Lower leg skin (tissue), 4 donors: ENCODE measurements around the gene ACR. TPM values are rescaled to one million over a fixed set of nuclear protein-coding genes. Genes with fewer than 3 reads are reported as not detected.

Experiments
- DNase-seq, 2 donors: peaks; one replicate each; pipeline ENCODE4 v3.0.0-alpha.2; 2019; ENCODE audit warnings: low spot score in 2 of 2
- H3K4me3 ChIP-seq: fragments of 200-600 bp; sonication (generic); 2 replicates; pipeline ENCODE4 v1.5.1; 2017; ENCODE audit warnings: mild to moderate bottlenecking, low read depth; ENCODE audit not compliant: poor library complexity, severe bottlenecking
- CTCF ChIP-seq, 3 donors: fragments of 450-650 bp; IDR thresholded peaks; one replicate each; pipeline ENCODE4 v1.5.1; 2016; ENCODE audit warnings: antibody characterized with exemption in 3 of 3, mild to moderate bottlenecking in 3 of 3, moderate library complexity in 2 of 3
- POLR2A ChIP-seq, 2 donors: fragments of 450-650 bp; IDR thresholded peaks; one replicate each; pipeline ENCODE4 v1.6.1; 2016 to 2017; ENCODE audit warnings: antibody characterized with exemption in 2 of 2, mild to moderate bottlenecking in 1 of 2, moderate library complexity in 1 of 2
- WGBS, 2 donors: methylation state at CpG; one replicate each; pipeline ENCODE4 v1.1.5; 2018; 5-methylcytosine and 5-hydroxymethylcytosine counted together
- intact Hi-C: fragments of 100-400 bp; cut with DNase I; formaldehyde crosslinking; loops from one replicate; pipeline ENCODE4 v1.15.0; 2023; ENCODE audit warnings: low total_unique reads
- total RNA-seq, 4 donors: library from RNA; depleted of rRNA; stranded (reverse); fragments of >200 nt; gene quantifications; one replicate each; pipeline ENCODE4 v1.1.0, GENCODE V29; 2016

Gene ACR
- total RNA-seq, 4 donors from 2014 or later = 0.65 to 0.97 TPM; not detected in 2

DNA sequence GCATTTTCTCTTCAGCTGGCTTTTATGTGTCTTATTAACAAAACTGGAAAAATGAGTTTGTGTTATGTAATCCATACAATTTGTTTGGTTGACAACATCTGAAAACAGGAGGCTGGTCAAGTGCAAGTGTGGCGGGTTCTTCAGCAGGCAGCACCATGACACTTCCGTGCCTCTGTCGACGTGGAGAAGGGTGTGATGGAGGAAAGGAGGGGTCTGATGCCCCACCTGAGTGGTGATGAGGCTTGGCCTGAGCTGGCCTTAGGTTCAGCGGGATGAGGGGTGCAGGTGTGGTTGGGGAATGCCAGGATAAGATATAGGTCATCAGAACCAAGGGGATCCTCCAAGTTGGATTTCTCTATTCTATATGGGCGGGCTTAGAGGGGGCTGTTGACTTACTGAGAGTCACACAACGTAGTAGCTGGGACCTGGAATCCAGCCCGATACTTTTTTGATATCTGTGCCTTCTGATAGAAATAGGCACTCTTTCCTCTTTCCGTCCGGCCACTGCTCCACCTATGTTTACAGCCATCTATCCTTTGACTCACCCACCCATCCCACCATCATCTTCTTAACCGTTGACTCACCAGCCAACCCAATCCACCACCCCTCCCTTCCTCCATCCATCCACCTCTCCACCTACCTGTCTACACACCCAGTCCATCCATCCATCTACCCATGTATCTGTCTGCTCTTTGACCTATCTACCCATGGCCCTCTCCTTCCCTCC lies 36.4 kb upstream of the ACR start:
- WGBS, 2 donors = 85 to 88% methylated on average over 11 of the region's 11 CpGs
- DNase-seq = peak in 1 of 2 donors; percentile 75
- intact Hi-C loops = no loop called here
- no peak overlapping the region for H3K4me3 ChIP-seq
- TF ChIP-seq POLR2A (IDR thresholded peaks at IDR 0.05) = no peak
- TF ChIP-seq CTCF (IDR thresholded peaks at IDR 0.05) = no peak

GRCh38 chr22:50702261-50702671 lies 35.7 kb upstream of the ACR start:
- WGBS, 2 donors = 79 to 84% methylated on average over 7 of the region's 7 CpGs
- no peak overlapping the region for H3K4me3 ChIP-seq
- intact Hi-C loops = no loop called here
- no peak for TF ChIP-seq CTCF (IDR thresholded peaks at IDR 0.05)
- no peak for TF ChIP-seq POLR2A (IDR thresholded peaks at IDR 0.05)
- no peak for DNase-seq

GRCh38 chr22:50702821-50703725 lies 34.9 kb upstream of the ACR start:
- TF ChIP-seq POLR2A (IDR thresholded peaks at IDR 0.05) (no peak), CTCF (IDR thresholded peaks at IDR 0.05) (no peak)
- 84 to 85% methylated on average over 20 of the region's 20 CpGs for WGBS, 2 donors
- intact Hi-C loops = no loop called here
- no peak overlapping the region for H3K4me3 ChIP-seq
- DNase-seq = peak in 1 of 2 donors; percentile 78

GRCh38 chr22:50703726-50704509 lies 34.1 kb upstream of the ACR start:
- peak in 1 of 2 donors; percentile 80 for DNase-seq
- H3K4me3 ChIP-seq = no peak overlapping the region
- TF ChIP-seq CTCF (IDR thresholded peaks at IDR 0.05) (no peak), POLR2A (IDR thresholded peaks at IDR 0.05) (no peak)
- intact Hi-C loops = no loop called here
- 88 to 94% methylated on average over 36 of the region's 36 CpGs for WGBS, 2 donors

DNA sequence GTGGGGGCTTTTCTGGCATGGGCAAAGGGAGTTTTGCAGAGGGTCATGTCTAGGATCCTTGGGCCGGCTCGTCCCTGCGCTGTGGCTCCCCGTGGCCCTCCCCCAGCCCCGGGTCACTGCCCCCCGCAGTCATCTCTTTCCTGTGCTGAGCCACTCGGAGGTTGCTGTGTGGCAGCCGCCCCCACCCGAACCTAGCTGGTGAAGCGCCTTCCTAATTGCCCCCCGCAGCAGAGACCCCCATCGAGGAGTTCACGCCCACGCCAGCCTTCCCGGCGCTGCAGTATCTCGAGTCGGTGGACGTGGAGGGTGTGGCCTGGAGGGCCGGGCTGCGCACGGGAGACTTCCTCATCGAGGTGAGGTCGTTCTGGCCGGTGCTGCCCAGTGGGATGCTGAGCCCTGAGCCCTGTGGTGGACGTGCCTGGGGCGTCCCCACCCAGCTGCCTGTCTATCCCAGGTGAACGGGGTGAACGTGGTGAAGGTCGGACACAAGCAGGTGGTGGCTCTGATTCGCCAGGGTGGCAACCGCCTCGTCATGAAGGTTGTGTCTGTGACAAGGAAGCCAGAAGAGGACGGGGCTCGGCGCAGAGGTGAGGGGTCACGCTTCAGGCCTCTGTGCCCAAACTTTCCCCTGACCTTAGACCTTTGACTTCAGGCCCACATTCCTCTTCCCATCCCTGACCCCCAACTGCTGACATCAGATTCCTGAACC lies 33.3 kb upstream of the ACR start:
- intact Hi-C loops = no loop called here
- 85 to 91% methylated on average over 33 to 37 of the region's 37 CpGs for WGBS, 2 donors
- TF ChIP-seq POLR2A (IDR thresholded peaks at IDR 0.05) (no peak), CTCF (IDR thresholded peaks at IDR 0.05) (no peak)
- peak in 1 of 2 donors; percentile 80 for DNase-seq
- H3K4me3 ChIP-seq = no peak overlapping the region
